ENCODE data around the gene RFX8. TPM values are rescaled to one million over a fixed set of nuclear protein-coding genes. Genes with fewer than 3 reads are reported as not detected.

Gene RFX8
- total RNA-seq, 1 experiment from 2014 or later, result not detected

GRCh38 chr2:101480764-101481163, 5.9 kb upstream of the RFX8 start:
- Mint-ChIP-seq H3K4me3 (ENCODE audit: unreplicated experiment) (no peak overlapping the region), H3K4me1 (ENCODE audit: insufficient read depth, unreplicated experiment) (no peaks in the 10 kb centered on the region), H3K9me3 (ENCODE audit: unreplicated experiment) (no peaks in the 10 kb centered on the region), H3K27ac (ENCODE audit: low read depth, unreplicated experiment) (no peak overlapping the region), H3K27me3 (ENCODE audit: insufficient read depth, unreplicated experiment) (no peaks in the 10 kb centered on the region), H3K36me3 (ENCODE audit: insufficient read depth, unreplicated experiment) (no peaks in the 10 kb centered on the region)
- DNase-seq (ENCODE audit: unreplicated experiment), result no peak
- intact Hi-C loops (cut with micrococcal nuclease), result no loop called here
- no TSS peak for BruUV-seq (replicated peaks)
- CTCF ChIA-PET, result no interaction called here
- TF ChIP-seq CTCF (IDR thresholded peaks at IDR 0.05; ENCODE audit: unreplicated experiment), result no peak
- POLR2A ChIA-PET, result no interaction called here

GRCh38 chr2:101479810-101480209, 4.9 kb upstream of the RFX8 start:
- intact Hi-C loops (cut with micrococcal nuclease), result loop anchor here (5.0 kb wide), 1 partner anchor 48 kb away; no protein-coding TSS in a partner anchor
- ChIA-PET CTCF (no interaction called here), POLR2A (no interaction called here)
- no peak for DNase-seq (ENCODE audit: unreplicated experiment)
- no TSS peak for BruUV-seq (replicated peaks)
- Mint-ChIP-seq H3K9me3 (ENCODE audit: unreplicated experiment) (no peaks in the 10 kb centered on the region), H3K27me3 (ENCODE audit: insufficient read depth, unreplicated experiment) (no peaks in the 10 kb centered on the region), H3K4me3 (ENCODE audit: unreplicated experiment) (no peak overlapping the region), H3K36me3 (ENCODE audit: insufficient read depth, unreplicated experiment) (no peaks in the 10 kb centered on the region), H3K4me1 (ENCODE audit: insufficient read depth, unreplicated experiment) (no peaks in the 10 kb centered on the region), H3K27ac (ENCODE audit: low read depth, unreplicated experiment) (no peak overlapping the region)
- TF ChIP-seq CTCF (IDR thresholded peaks at IDR 0.05; ENCODE audit: unreplicated experiment), result no peak

- DNase-seq (ENCODE audit: unreplicated experiment), result no peak
- H3K4me3 Mint-ChIP-seq (ENCODE audit: unreplicated experiment), result no peak overlapping the region
- H3K27me3 Mint-ChIP-seq (ENCODE audit: insufficient read depth, unreplicated experiment), result no peaks in the 10 kb centered on the region
- H3K4me1 Mint-ChIP-seq (ENCODE audit: insufficient read depth, unreplicated experiment), result no peaks in the 10 kb centered on the region
- intact Hi-C loops (cut with micrococcal nuclease), result loop anchor here (5.0 kb wide), 1 partner anchor 47 kb away; no protein-coding TSS in a partner anchor
- TF ChIP-seq CTCF (IDR thresholded peaks at IDR 0.05; ENCODE audit: unreplicated experiment), result no peak
- ChIA-PET POLR2A (interaction anchor here (0.7 to 1.6 kb wide), 2 partner anchors 15 to 143 kb away, joined by 3 to 5 read pairs; no protein-coding TSS in a partner anchor), CTCF (interaction anchor here (1.4 kb wide), 1 partner anchor 60 kb away, joined by 3 read pairs; no protein-coding TSS in a partner anchor)
- H3K36me3 Mint-ChIP-seq (ENCODE audit: insufficient read depth, unreplicated experiment), result no peaks in the 10 kb centered on the region
- no peak overlapping the region for H3K27ac Mint-ChIP-seq (ENCODE audit: low read depth, unreplicated experiment)
- no TSS peak for BruUV-seq (replicated peaks)
- no peaks in the 10 kb centered on the region for H3K9me3 Mint-ChIP-seq (ENCODE audit: unreplicated experiment)
Measured at GRCh38 chr2:101479328-101479727, 4.4 kb upstream of the RFX8 start.

GRCh38 chr2:101478181-101479001, 3.5 kb upstream of the RFX8 start:
- intact Hi-C loops (cut with micrococcal nuclease), result loop anchor here (5.0 kb wide), 1 partner anchor 46 kb away; no protein-coding TSS in a partner anchor
- ChIA-PET CTCF (interaction anchor here (0.6 to 1.4 kb wide), 2 partner anchors 59 to 189 kb away, joined by 3 read pairs; no protein-coding TSS in a partner anchor), POLR2A (interaction anchor here (0.7 to 1.6 kb wide), 2 partner anchors 14 to 142 kb away, joined by 3 to 5 read pairs; no protein-coding TSS in a partner anchor)
- H3K9me3 Mint-ChIP-seq (ENCODE audit: unreplicated experiment), result no peaks in the 10 kb centered on the region
- no peak overlapping the region for H3K4me3 Mint-ChIP-seq (ENCODE audit: unreplicated experiment)
- BruUV-seq (replicated peaks), result no TSS peak
- H3K27me3 Mint-ChIP-seq (ENCODE audit: insufficient read depth, unreplicated experiment), result no peaks in the 10 kb centered on the region
- no peaks in the 10 kb centered on the region for H3K36me3 Mint-ChIP-seq (ENCODE audit: insufficient read depth, unreplicated experiment)
- H3K4me1 Mint-ChIP-seq (ENCODE audit: insufficient read depth, unreplicated experiment), result no peaks in the 10 kb centered on the region
- TF ChIP-seq CTCF (IDR thresholded peaks at IDR 0.05; ENCODE audit: unreplicated experiment), result no peak
- H3K27ac Mint-ChIP-seq (ENCODE audit: low read depth, unreplicated experiment), result no peak overlapping the region
- DNase-seq (ENCODE audit: unreplicated experiment), result peak; percentile 13

Measured in MCF 10A (cell line).